Heart left ventricle (tissue), 13 donors: ENCODE results near the gene NCS1.

Experiments
- CTCF ChIP-seq, 12 donors: fragments of 200-600 bp; sonication (generic) in 4 of 12; IDR thresholded peaks; one replicate each; pipeline versions ENCODE4 v1.5.0 to v1.8.0; 2018 to 2022; ENCODE audit warnings: antibody characterized with exemption in 12 of 12, mild to moderate bottlenecking in 5 of 12
- POLR2A ChIP-seq, 2 donors: fragments of 450-650 bp; IDR thresholded peaks; one replicate each; pipeline ENCODE4 v1.6.1; 2017; ENCODE audit warnings: antibody characterized with exemption in 2 of 2, mild to moderate bottlenecking in 2 of 2, moderate library complexity in 2 of 2
- donor health status: ischemic (EF 13 %, LVEDD 7.1; RV severe dilation, severe dysfunction).
- donor health status: DM: no; HTN: yes; CAD: no.
- donor health status: DM: no; HTN: no; CAD: no.
- donor health status: ischemic (EF 25% LVEDD 6.9; RV normal size, moderate dysfunction).
- donor health status: ischemic (EF 25% LVEDD 5.7; RV mildly dilated, moderate dysfunction).
- donor health status: ischemic (EF 35%, LVEDD 5.7; RV mildly dilated, moderate dysfunction).
- donor health status: nonischemic (EF 11% LVEDD 7.7; RV severe dilation, severe dysfunction).
- donor health status: DM: yes; HTN: yes; CAD: no.
- donor health status: PGD.
- donor health status: ischemic (EF 29% LVEDD 5.4; RV normal size, mild dysfunction).
- donor health status: nonischemic (EF 23%, LVEDD 6.1; RV moderate dilation, normal function).

GRCh38 chr9:130271473-130271872 lies 99.3 kb downstream of the NCS1 start:
- TF ChIP-seq CTCF (IDR thresholded peaks at IDR 0.05), result no peak
- TF ChIP-seq POLR2A (IDR thresholded peaks at IDR 0.05), result no peak
